ENCODE results near the gene TNFSF9.
"Not testable (repeated sequence)": the region's sequence is repeated elsewhere in the genome, so short reads cannot be mapped to it uniquely, and the experiment has no call there.

TNFSF9 gene

GRCh38 chr19:6533000-6533328 lies 2.1 kb downstream of the TNFSF9 start:
- no peak for DNase-seq

GRCh38 chr19:6533746-6534418 lies 3.1 kb downstream of the TNFSF9 start:
- DNase-seq = no peak

- no peak for DNase-seq
Measured at GRCh38 chr19:6534451-6535093, 3.7 kb downstream of the TNFSF9 start.

GRCh38 chr19:6535558-6536137 lies 4.8 kb downstream of the TNFSF9 start:
- no peak for DNase-seq

- no peak for DNase-seq
Measured at GRCh38 chr19:6539514-6539913, 8.7 kb downstream of the TNFSF9 start.

GRCh38 chr19:6540918-6541689 lies 10.3 kb downstream of the TNFSF9 start:
- no peak for DNase-seq

GRCh38 chr19:6543866-6544347 lies 13.1 kb downstream of the TNFSF9 start:
- DNase-seq = no peak

GRCh38 chr19:6550679-6551078 lies 19.9 kb downstream of the TNFSF9 start:
- not testable (repeated sequence) for DNase-seq

GRCh38 chr19:6551091-6551490 lies 20.3 kb downstream of the TNFSF9 start:
- no peak for DNase-seq

GRCh38 chr19:6551607-6552450 lies 21.0 kb downstream of the TNFSF9 start:
- DNase-seq = no peak

GRCh38 chr19:6556043-6556449 lies 25.2 kb downstream of the TNFSF9 start:
- no peak for DNase-seq

- DNase-seq = no peak
Measured at GRCh38 chr19:6556480-6557195, 25.8 kb downstream of the TNFSF9 start.

GRCh38 chr19:6562437-6562836 lies 31.6 kb downstream of the TNFSF9 start:
- DNase-seq = not testable (repeated sequence)

- DNase-seq = no peak
Measured at GRCh38 chr19:6564393-6564792, 33.6 kb downstream of the TNFSF9 start.

- not testable (repeated sequence) for DNase-seq
Measured at GRCh38 chr19:6566727-6567126, 35.9 kb downstream of the TNFSF9 start.

GRCh38 chr19:6568010-6568526 lies 37.2 kb downstream of the TNFSF9 start:
- DNase-seq = no peak

- no peak for DNase-seq
Measured at GRCh38 chr19:6568816-6569215, 38.0 kb downstream of the TNFSF9 start.

- no peak for DNase-seq
Measured at GRCh38 chr19:6570764-6571163, 39.9 kb downstream of the TNFSF9 start.

- no peak for DNase-seq
Measured at GRCh38 chr19:6571167-6571566, 40.3 kb downstream of the TNFSF9 start.

GRCh38 chr19:6572217-6572616 lies 41.4 kb downstream of the TNFSF9 start:
- no peak for DNase-seq

- DNase-seq = no peak
Measured at GRCh38 chr19:6573350-6573749, 42.5 kb downstream of the TNFSF9 start.
